ENCODE measurements around the gene RPLP2.
A peak's percentile ranks its signal among the peaks of the same experiment; 100 is the strongest.

RPLP2 gene

DNA sequence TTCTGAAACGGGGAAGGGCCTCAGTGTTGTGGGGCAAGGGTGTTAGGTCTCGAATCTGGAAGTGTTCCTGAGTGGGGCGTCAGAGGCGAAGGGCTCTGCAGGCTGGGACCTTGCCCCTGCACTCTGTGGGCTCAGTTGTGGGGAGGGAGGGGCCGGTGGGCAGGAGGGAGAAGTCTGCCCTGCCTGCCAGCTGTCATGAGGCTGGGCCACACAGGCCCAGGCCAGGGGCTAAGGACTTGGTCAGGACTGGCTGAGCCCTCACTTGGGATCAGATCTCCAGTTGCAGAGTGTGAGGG lies 18.1 kb downstream of the RPLP2 start, which contains the start of gene CRACR2B:
CRACR2B (plus strand) TSS at position 23 of the 296 bp plus-strand sequence. CDS start 689 bp downstream, outside the sequence.
- ATAC-seq (ENCODE audit: insufficient read depth, low read depth): no peak
- DNase-seq: no peak
- TF ChIP-seq, protein P1, sequence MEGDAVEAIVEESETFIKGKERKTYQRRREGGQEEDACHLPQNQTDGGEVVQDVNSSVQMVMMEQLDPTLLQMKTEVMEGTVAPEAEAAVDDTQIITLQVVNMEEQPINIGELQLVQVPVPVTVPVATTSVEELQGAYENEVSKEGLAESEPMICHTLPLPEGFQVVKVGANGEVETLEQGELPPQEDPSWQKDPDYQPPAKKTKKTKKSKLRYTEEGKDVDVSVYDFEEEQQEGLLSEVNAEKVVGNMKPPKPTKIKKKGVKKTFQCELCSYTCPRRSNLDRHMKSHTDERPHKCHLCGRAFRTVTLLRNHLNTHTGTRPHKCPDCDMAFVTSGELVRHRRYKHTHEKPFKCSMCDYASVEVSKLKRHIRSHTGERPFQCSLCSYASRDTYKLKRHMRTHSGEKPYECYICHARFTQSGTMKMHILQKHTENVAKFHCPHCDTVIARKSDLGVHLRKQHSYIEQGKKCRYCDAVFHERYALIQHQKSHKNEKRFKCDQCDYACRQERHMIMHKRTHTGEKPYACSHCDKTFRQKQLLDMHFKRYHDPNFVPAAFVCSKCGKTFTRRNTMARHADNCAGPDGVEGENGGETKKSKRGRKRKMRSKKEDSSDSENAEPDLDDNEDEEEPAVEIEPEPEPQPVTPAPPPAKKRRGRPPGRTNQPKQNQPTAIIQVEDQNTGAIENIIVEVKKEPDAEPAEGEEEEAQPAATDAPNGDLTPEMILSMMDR (IDR thresholded peaks at IDR 0.05; ENCODE audit: borderline replicate concordance, extremely low read depth, low read length, poor library complexity, severe bottlenecking): no peak
- TF ChIP-seq EZH2 (IDR thresholded peaks at IDR 0.05; ENCODE audit: borderline replicate concordance, low read depth, low read length, severe bottlenecking): no peak
- Histone ChIP-seq H4K20me1 (ENCODE audit: insufficient read depth, low read length) (peaks cover 21% of the 10 kb centered on the region), H3K27ac (ENCODE audit: low read length) (no peak within 1 kb of the TSS), H3K27me3 (ENCODE audit: insufficient read depth, low read length, poor library complexity) (peaks cover 53% of the 10 kb centered on the region), H2AFZ (ENCODE audit: low read depth, low read length) (no peak within 1 kb of the TSS), H3K4me2 (ENCODE audit: insufficient read depth, low read length) (peak within 1 kb of the TSS; percentile 80), H3K4me1 (ENCODE audit: insufficient read depth, low read length) (peaks cover 25% of the 10 kb centered on the region), H3K9ac (ENCODE audit: low read depth, low read length) (peak within 1 kb of the TSS; percentile 48; the same call in 1 of the 2 replicates), H3K36me3 (ENCODE audit: insufficient read depth, low read length) (peaks cover 21% of the 10 kb centered on the region), H3K4me3 (ENCODE audit: low read depth in 1 of 2, low read length in 2 of 2) (peak within 1 kb of the TSS in 1 of 2 experiments; percentile 53; a peak in 3 of 4 replicates), H3K9me3 (ENCODE audit: insufficient read depth, low read length, severe bottlenecking) (no peaks in the 10 kb centered on the region), H3K79me2 (ENCODE audit: insufficient read depth, low read length) (no peaks in the 10 kb centered on the region)

DNA sequence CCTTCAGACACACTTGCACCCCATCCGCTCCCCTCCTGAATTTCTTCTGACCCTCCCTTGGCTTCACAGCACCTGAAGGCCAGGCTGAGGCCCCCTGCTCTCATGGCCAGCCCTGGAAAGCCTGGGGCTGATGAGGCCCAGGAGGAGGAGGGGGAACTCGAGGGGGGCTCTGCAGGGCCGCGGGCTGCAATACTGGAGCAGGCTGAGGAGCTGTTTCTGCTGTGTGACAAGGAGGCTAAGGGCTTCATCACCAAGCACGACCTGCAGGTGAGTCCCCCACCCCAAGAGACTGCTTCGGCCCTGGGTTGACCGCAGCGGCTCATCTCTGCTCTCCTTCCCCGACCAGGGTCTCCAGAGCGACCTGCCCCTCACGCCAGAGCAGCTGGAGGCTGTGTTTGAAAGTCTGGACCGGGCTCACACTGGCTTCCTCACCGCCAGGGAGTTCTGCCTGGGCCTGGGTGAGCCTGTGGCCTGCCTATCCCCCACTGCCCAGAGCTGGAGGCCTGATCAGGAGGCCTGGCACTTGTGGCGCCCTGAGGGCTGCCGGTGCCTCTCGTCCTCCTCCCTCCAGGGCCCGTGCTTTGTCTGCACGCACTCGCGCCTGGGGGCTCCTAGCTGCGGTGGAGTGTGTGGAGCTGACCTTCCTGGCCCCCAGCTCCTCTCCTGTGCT lies 18.9 kb downstream of the RPLP2 start:
- Histone ChIP-seq H3K4me1 (ENCODE audit: insufficient read depth, low read length) (peaks cover 30% of the 10 kb centered on the region), H2AFZ (ENCODE audit: low read depth, low read length) (no peak overlapping the region), H4K20me1 (ENCODE audit: insufficient read depth, low read length) (peaks cover 21% of the 10 kb centered on the region), H3K4me3 (ENCODE audit: low read depth in 1 of 2, low read length in 2 of 2) (no peak overlapping the region), H3K36me3 (ENCODE audit: insufficient read depth, low read length) (peaks cover 20% of the 10 kb centered on the region), H3K4me2 (ENCODE audit: insufficient read depth, low read length) (no peak overlapping the region), H3K9ac (ENCODE audit: low read depth, low read length) (no peak overlapping the region), H3K27me3 (ENCODE audit: insufficient read depth, low read length, poor library complexity) (peaks cover 53% of the 10 kb centered on the region), H3K79me2 (ENCODE audit: insufficient read depth, low read length) (no peaks in the 10 kb centered on the region), H3K27ac (ENCODE audit: low read length) (no peak overlapping the region), H3K9me3 (ENCODE audit: insufficient read depth, low read length, severe bottlenecking) (no peaks in the 10 kb centered on the region)
- no peak for ATAC-seq (ENCODE audit: insufficient read depth, low read depth)
- DNase-seq: no peak
- peak; percentile 4 for TF ChIP-seq EZH2 (IDR thresholded peaks at IDR 0.05; ENCODE audit: borderline replicate concordance, low read depth, low read length, severe bottlenecking)
- TF ChIP-seq, protein P1 (IDR thresholded peaks at IDR 0.05; ENCODE audit: borderline replicate concordance, extremely low read depth, low read length, poor library complexity, severe bottlenecking): no peak

DNA sequence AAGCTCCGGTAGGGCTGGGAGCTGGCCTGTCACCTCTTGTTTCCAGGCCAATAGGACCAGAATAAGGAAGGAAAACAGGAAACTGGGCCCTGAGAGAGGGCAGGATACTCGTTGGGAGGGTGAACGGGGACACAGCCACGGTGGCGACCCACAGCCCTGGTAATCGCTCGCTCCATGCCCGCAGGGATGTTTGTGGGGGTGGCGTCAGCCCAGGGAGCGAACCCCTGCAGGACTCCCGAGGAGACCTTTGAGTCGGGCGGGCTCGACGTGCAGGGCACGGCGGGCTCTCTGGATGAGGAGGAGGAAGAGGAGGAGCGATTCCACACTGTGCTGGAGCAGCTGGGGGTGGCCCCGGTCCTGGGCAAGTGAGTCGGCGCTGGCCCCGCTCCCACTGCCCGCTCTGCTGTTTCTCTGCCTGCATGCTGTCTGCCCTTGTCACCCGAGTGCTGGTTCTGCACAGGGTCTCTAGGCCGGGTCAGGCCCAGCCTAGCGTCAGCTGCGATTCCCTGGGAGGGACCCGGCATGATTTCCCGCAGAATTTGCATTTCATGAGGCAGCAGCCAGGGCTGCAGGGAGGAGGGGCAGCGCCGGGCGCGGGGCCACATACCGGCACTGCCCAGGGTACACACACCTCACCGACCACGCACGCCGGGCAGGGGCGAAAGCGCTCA lies 19.5 kb downstream of the RPLP2 start:
- Histone ChIP-seq H3K79me2 (ENCODE audit: insufficient read depth, low read length) (no peaks in the 10 kb centered on the region), H3K9ac (ENCODE audit: low read depth, low read length) (no peak overlapping the region), H3K4me1 (ENCODE audit: insufficient read depth, low read length) (peaks cover 32% of the 10 kb centered on the region), H3K36me3 (ENCODE audit: insufficient read depth, low read length) (peaks cover 13% of the 10 kb centered on the region), H2AFZ (ENCODE audit: low read depth, low read length) (no peak overlapping the region), H3K27ac (ENCODE audit: low read length) (no peak overlapping the region), H3K27me3 (ENCODE audit: insufficient read depth, low read length, poor library complexity) (peaks cover 53% of the 10 kb centered on the region), H3K4me3 (ENCODE audit: low read depth in 1 of 2, low read length in 2 of 2) (no peak overlapping the region), H3K4me2 (ENCODE audit: insufficient read depth, low read length) (no peak overlapping the region), H4K20me1 (ENCODE audit: insufficient read depth, low read length) (peaks cover 21% of the 10 kb centered on the region), H3K9me3 (ENCODE audit: insufficient read depth, low read length, severe bottlenecking) (no peaks in the 10 kb centered on the region)
- DNase-seq: no peak
- no peak for ATAC-seq (ENCODE audit: insufficient read depth, low read depth)
- TF ChIP-seq, protein P1 (IDR thresholded peaks at IDR 0.05; ENCODE audit: borderline replicate concordance, extremely low read depth, low read length, poor library complexity, severe bottlenecking): no peak
- peak; percentile 14 for TF ChIP-seq EZH2 (IDR thresholded peaks at IDR 0.05; ENCODE audit: borderline replicate concordance, low read depth, low read length, severe bottlenecking)

Measured in DND-41 (cell line).